Measurements from ENCODE around the gene FXR1.
"Not testable (repeated sequence)": the region's sequence is repeated elsewhere in the genome, so short reads cannot be mapped to it uniquely, and the experiment has no call there.

FXR1 gene

DNA sequence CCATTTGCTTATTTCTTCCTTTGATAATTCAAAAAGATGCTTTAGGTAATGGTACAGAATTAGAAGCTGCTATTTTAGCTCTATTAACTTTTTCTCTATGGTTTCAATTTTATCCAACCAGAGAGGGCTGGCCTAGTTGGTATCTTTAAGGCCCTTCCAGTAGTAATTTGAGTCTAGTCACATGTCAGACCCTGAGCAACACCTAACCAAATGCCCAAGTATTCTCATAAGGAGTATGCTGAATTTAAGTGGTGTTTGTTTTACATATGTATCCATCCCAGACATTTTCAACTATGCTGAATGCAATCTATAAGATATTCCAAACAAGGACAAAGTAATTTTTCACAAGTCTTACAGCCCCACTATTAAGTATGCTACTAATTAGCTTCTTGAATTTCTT, 67.5 kb downstream of the FXR1 start:
- TF ChIP-seq, protein P1, sequence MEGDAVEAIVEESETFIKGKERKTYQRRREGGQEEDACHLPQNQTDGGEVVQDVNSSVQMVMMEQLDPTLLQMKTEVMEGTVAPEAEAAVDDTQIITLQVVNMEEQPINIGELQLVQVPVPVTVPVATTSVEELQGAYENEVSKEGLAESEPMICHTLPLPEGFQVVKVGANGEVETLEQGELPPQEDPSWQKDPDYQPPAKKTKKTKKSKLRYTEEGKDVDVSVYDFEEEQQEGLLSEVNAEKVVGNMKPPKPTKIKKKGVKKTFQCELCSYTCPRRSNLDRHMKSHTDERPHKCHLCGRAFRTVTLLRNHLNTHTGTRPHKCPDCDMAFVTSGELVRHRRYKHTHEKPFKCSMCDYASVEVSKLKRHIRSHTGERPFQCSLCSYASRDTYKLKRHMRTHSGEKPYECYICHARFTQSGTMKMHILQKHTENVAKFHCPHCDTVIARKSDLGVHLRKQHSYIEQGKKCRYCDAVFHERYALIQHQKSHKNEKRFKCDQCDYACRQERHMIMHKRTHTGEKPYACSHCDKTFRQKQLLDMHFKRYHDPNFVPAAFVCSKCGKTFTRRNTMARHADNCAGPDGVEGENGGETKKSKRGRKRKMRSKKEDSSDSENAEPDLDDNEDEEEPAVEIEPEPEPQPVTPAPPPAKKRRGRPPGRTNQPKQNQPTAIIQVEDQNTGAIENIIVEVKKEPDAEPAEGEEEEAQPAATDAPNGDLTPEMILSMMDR (conservative IDR thresholded peaks at IDR 0.05; ENCODE audit: control insufficient read depth, insufficient read depth, low read depth, low read length), result no peak
- no peak for DNase-seq (ENCODE audit: low read depth)
- no peak overlapping the region for H3K4me3 ChIP-seq (ENCODE audit: control insufficient read depth, low read depth, low read length)

DNA sequence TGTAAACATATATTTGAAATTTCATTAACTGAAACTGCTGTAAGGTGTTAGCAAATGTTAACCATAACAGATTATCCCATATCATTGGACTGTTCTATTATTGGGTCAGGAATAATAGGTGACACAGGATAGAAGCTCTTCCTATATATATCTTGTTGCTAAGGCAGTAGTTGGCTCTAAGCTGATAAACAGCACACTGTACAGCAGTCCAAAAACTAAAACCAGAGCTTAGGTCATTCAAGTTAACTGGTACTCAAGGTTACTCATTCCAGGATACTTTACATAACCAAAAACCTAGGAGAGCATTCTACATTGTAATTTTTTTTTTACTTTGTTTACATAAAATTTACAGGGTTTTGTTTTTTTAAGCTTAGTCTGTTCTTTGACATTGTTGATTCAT, 68.1 kb downstream of the FXR1 start:
- TF ChIP-seq, protein P1 (conservative IDR thresholded peaks at IDR 0.05; ENCODE audit: control insufficient read depth, insufficient read depth, low read depth, low read length), result no peak
- DNase-seq (ENCODE audit: low read depth), result peak; percentile 52

DNA sequence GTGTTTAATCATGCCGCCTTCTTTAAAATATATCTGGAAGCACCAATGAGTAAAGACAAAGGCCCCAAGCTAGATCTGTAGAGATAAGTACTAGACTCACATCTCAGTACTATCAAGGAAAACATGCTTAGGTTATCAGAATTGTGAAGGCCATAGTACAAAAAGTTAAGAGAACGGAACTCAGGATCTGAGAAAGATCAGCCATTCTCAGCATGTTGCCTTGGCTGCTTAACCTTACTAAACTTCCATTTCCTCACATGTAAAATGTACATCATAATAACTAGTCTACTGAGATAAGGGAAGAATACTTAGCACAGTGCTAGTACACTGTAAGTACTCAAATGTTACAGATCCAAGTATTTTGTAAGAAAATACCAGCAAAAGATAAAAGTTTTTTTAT, 69.4 kb downstream of the FXR1 start:
- no peak overlapping the region for H3K4me3 ChIP-seq (ENCODE audit: control insufficient read depth, low read depth, low read length)
- DNase-seq (ENCODE audit: low read depth), result no peak
- TF ChIP-seq, protein P1 (conservative IDR thresholded peaks at IDR 0.05; ENCODE audit: control insufficient read depth, insufficient read depth, low read depth, low read length), result no peak

More for the DNA sequence above, 68.1 kb downstream of the FXR1 start:
- no peak overlapping the region for H3K4me3 ChIP-seq (ENCODE audit: control insufficient read depth, low read depth, low read length)

DNA sequence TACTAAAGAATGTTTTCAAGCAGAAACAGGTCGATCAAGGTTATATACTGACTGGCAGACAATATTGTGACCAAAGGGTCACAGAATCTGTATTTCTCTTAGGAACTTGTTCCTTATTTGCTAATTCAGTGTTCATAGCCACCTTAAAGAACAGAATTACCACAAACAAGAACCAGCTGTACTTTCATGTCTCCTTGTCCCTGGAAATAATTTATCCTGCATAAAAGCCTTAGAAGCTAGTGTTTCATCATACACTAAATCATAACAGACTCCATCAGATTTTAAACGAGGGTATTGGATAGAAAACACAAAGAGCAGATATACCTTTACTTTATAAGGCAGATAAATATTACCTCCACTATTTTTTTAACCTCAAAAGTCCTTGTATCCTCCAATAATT, 70.7 kb downstream of the FXR1 start:
- TF ChIP-seq, protein P1 (conservative IDR thresholded peaks at IDR 0.05; ENCODE audit: control insufficient read depth, insufficient read depth, low read depth, low read length), result no peak
- H3K4me3 ChIP-seq (ENCODE audit: control insufficient read depth, low read depth, low read length), result no peak overlapping the region
- DNase-seq (ENCODE audit: low read depth), result peak; percentile 10

DNA sequence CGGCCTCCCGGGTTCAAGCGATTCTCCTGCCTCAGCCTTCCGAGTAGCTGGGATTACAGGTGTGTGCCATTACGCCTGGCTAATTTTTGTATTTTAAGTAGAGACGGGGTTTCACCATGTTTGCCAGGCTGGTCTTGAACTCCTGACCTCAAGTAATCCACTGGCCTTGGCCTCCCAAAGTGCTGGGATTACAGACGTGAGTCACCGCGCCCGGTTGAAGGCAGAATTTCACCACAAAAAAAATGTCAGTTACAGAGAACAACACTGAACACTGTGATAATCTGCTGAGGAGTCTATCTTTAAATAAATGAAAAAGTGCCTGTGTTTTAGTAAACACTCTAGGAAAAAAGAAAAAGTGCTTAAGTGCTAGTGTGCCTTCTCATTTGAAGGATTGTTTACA, 73.9 kb downstream of the FXR1 start:
- not testable (repeated sequence) for H3K4me3 ChIP-seq (ENCODE audit: control insufficient read depth, low read depth, low read length); DNase-seq (ENCODE audit: low read depth)

DNA sequence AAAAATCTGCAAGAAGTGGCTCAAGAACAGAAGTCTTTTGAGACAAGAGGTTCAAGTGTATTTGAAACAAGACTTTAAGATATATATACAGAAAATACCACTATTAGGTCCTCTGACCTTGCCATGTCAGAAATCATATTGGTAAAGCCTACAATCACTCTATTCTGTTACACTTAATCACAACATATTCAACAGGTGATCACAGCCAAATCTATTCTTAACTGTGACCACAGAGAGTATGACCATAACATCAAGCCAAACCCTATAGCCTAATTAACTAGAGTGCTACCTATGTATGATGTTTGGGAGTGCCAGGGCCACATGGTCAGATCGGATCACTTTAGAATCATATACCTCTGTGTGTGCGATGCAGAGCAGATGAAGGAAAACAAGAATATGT, 74.9 kb downstream of the FXR1 start:
- no peak for DNase-seq (ENCODE audit: low read depth)
- H3K4me3 ChIP-seq (ENCODE audit: control insufficient read depth, low read depth, low read length), result no peak overlapping the region
- TF ChIP-seq, protein P1 (conservative IDR thresholded peaks at IDR 0.05; ENCODE audit: control insufficient read depth, insufficient read depth, low read depth, low read length), result no peak

DNA sequence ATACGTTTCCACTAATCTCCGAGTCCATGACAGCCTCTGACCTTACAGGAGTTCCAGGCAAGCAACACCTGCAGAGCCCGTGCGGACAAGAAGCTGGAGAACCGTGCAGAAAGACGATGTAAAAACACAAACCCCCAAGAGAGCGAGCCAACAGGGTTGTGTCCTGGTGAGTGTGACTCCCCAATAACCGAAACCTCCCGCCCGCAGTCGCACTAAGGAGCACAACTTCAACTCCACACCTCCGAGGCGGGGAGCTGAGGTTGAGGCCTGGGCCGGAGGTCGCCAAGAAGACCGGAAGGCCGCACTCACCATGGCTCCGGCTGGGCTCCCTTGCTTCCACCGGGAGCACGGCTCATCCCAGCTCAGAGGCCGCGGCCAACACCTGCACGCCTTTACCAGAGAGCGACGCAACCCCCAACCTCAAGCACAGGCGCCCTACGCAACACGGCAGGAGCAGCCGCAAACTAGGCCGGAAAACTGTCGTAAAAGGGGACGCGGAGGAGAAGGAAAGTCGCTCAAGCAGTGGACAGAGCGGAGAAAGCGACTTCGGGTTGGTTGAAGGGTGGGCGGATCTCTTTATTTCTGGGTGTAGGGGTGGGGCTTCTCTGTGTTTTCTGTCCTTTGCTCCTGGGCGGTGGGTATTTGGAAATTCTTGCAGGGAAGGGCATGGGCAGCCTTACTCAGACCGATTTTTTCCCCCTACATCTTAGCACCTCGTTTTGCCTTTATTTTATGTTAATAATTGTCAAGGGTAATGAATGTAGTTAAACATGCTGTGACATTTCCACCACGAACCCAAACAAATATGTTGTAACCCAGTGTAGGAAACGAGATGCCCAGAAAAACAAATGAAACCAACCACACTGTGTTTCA, 77.1 kb downstream of the FXR1 start, which contains the start of gene DNAJC19:
Gene DNAJC19, minus strand, starts transcription at position 446 of the 873 bp plus-strand sequence. Its CDS starts 134 bp downstream, at position 312.
- DNase-seq (ENCODE audit: low read depth), result peak; percentile 97
- TF ChIP-seq, protein P1 (conservative IDR thresholded peaks at IDR 0.05; ENCODE audit: control insufficient read depth, insufficient read depth, low read depth, low read length), result no peak
- peak within 1 kb of the TSS; percentile 63 for H3K4me3 ChIP-seq (ENCODE audit: control insufficient read depth, low read depth, low read length)

All from fibroblast of mammary gland (primary cell).